ENCODE measurements around the gene SLITRK5.

SLITRK5 gene

DNA sequence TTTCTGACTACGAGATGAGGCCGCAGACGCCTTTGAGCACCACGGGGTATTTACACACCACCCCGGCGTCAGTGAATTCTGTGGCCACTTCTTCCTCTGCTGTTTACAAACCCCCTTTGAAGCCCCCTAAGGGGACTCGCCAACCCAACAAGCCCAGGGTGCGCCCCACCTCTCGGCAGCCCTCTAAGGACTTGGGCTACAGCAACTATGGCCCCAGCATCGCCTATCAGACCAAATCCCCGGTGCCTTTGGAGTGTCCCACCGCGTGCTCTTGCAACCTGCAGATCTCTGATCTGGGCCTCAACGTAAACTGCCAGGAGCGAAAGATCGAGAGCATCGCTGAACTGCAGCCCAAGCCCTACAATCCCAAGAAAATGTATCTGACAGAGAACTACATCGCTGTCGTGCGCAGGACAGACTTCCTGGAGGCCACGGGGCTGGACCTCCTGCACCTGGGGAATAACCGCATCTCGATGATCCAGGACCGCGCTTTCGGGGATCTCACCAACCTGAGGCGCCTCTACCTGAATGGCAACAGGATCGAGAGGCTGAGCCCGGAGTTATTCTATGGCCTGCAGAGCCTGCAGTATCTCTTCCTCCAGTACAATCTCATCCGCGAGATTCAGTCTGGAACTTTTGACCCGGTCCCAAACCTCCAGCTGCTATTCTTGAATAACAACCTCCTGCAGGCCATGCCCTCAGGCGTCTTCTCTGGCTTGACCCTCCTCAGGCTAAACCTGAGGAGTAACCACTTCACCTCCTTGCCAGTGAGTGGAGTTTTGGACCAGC lies 5.3 kb downstream of the SLITRK5 start:
- H3K27me3 ChIP-seq (ENCODE audit: low read depth, low read length) = peaks cover 38% of the 10 kb centered on the region
- H3K9me3 ChIP-seq (ENCODE audit: control insufficient read depth in 1 of 2, low read length in 2 of 2) = no peaks in the 10 kb centered on the region
- no peaks in the 10 kb centered on the region for H3K36me3 ChIP-seq (ENCODE audit: control insufficient read depth in 1 of 2, insufficient read depth in 2 of 2, low read length in 2 of 2)
- H3K4me1 ChIP-seq (ENCODE audit: control insufficient read depth in 1 of 2, insufficient read depth in 2 of 2, low read length in 2 of 2) = peaks cover 0 to 40% of the 10 kb centered on the region in 2 donors
- H3K27ac ChIP-seq (ENCODE audit: low read length) = no peak overlapping the region
- H3K4me3 ChIP-seq (ENCODE audit: low read depth in 1 of 2, low read length in 2 of 2) = peak overlapping the region in 1 of 2 donors; percentile 66

DNA sequence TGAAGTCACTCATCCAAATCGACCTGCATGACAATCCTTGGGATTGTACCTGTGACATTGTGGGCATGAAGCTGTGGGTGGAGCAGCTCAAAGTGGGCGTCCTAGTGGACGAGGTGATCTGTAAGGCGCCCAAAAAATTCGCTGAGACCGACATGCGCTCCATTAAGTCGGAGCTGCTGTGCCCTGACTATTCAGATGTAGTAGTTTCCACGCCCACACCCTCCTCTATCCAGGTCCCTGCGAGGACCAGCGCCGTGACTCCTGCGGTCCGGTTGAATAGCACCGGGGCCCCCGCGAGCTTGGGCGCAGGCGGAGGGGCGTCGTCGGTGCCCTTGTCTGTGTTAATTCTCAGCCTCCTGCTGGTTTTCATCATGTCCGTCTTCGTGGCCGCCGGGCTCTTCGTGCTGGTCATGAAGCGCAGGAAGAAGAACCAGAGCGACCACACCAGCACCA lies 5.9 kb downstream of the SLITRK5 start:
- H3K4me1 ChIP-seq (ENCODE audit: control insufficient read depth in 1 of 2, insufficient read depth in 2 of 2, low read length in 2 of 2) = peaks cover 0 to 34% of the 10 kb centered on the region in 2 donors
- H3K27ac ChIP-seq (ENCODE audit: low read length) = no peak overlapping the region
- H3K36me3 ChIP-seq (ENCODE audit: control insufficient read depth in 1 of 2, insufficient read depth in 2 of 2, low read length in 2 of 2) = no peaks in the 10 kb centered on the region
- H3K9me3 ChIP-seq (ENCODE audit: control insufficient read depth in 1 of 2, low read length in 2 of 2) = no peaks in the 10 kb centered on the region
- peaks cover 38% of the 10 kb centered on the region for H3K27me3 ChIP-seq (ENCODE audit: low read depth, low read length)
- H3K4me3 ChIP-seq (ENCODE audit: low read depth in 1 of 2, low read length in 2 of 2) = peak overlapping the region in 1 of 2 donors; percentile 66

DNA sequence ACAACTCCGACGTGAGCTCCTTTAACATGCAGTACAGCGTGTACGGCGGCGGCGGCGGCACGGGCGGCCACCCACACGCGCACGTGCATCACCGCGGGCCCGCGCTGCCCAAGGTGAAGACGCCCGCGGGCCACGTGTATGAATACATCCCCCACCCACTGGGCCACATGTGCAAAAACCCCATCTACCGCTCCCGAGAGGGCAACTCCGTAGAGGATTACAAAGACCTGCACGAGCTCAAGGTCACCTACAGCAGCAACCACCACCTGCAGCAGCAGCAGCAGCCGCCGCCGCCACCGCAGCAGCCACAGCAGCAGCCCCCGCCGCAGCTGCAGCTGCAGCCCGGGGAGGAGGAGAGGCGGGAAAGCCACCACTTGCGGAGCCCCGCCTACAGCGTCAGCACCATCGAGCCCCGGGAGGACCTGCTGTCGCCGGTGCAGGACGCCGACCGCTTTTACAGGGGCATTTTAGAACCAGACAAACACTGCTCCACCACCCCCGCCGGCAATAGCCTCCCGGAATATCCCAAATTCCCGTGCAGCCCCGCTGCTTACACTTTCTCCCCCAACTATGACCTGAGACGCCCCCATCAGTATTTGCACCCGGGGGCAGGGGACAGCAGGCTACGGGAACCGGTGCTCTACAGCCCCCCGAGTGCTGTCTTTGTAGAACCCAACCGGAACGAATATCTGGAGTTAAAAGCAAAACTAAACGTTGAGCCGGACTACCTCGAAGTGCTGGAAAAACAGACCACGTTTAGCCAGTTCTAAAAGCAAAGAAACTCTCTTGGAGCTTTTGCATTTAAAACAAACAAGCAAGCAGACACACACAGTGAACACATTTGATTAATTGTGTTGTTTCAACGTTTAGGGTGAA lies 6.6 kb downstream of the SLITRK5 start:
- H3K9me3 ChIP-seq (ENCODE audit: control insufficient read depth in 1 of 2, low read length in 2 of 2) = no peaks in the 10 kb centered on the region
- peaks cover 0 to 29% of the 10 kb centered on the region in 2 donors for H3K4me1 ChIP-seq (ENCODE audit: control insufficient read depth in 1 of 2, insufficient read depth in 2 of 2, low read length in 2 of 2)
- H3K27me3 ChIP-seq (ENCODE audit: low read depth, low read length) = peaks cover 36% of the 10 kb centered on the region
- H3K4me3 ChIP-seq (ENCODE audit: low read depth in 1 of 2, low read length in 2 of 2) = peak overlapping the region; percentile 66
- no peaks in the 10 kb centered on the region for H3K36me3 ChIP-seq (ENCODE audit: control insufficient read depth in 1 of 2, insufficient read depth in 2 of 2, low read length in 2 of 2)
- no peak overlapping the region for H3K27ac ChIP-seq (ENCODE audit: low read length)

DNA sequence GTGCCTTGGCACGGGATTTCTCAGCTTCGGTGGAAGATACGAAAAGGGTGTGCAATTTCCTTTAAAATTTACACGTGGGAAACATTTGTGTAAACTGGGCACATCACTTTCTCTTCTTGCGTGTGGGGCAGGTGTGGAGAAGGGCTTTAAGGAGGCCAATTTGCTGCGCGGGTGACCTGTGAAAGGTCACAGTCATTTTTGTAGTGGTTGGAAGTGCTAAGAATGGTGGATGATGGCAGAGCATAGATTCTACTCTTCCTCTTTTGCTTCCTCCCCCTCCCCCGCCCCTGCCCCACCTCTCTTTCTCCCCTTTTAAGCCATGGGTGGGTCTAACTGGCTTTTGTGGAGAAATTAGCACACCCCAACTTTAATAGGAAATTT lies 7.2 kb downstream of the SLITRK5 start:
- H3K36me3 ChIP-seq (ENCODE audit: control insufficient read depth in 1 of 2, insufficient read depth in 2 of 2, low read length in 2 of 2) = no peaks in the 10 kb centered on the region
- no peak overlapping the region for H3K27ac ChIP-seq (ENCODE audit: low read length)
- H3K4me1 ChIP-seq (ENCODE audit: control insufficient read depth in 1 of 2, insufficient read depth in 2 of 2, low read length in 2 of 2) = peaks cover 0 to 24% of the 10 kb centered on the region in 2 donors
- H3K9me3 ChIP-seq (ENCODE audit: control insufficient read depth in 1 of 2, low read length in 2 of 2) = no peaks in the 10 kb centered on the region
- H3K27me3 ChIP-seq (ENCODE audit: low read depth, low read length) = peaks cover 30% of the 10 kb centered on the region
- peak overlapping the region; percentile 66 for H3K4me3 ChIP-seq (ENCODE audit: low read depth in 1 of 2, low read length in 2 of 2)

GRCh38 chr13:87680298-87680697 lies 9.1 kb downstream of the SLITRK5 start:
- Histone ChIP-seq H3K4me3 (ENCODE audit: low read depth in 1 of 2, low read length in 2 of 2) (no peak overlapping the region), H3K36me3 (ENCODE audit: control insufficient read depth in 1 of 2, insufficient read depth in 2 of 2, low read length in 2 of 2) (no peaks in the 10 kb centered on the region), H3K9me3 (ENCODE audit: control insufficient read depth in 1 of 2, low read length in 2 of 2) (no peaks in the 10 kb centered on the region), H3K27ac (ENCODE audit: low read length) (no peak overlapping the region), H3K4me1 (ENCODE audit: control insufficient read depth in 1 of 2, insufficient read depth in 2 of 2, low read length in 2 of 2) (peaks cover 0 to 17% of the 10 kb centered on the region in 2 donors), H3K27me3 (ENCODE audit: low read depth, low read length) (peaks cover 23% of the 10 kb centered on the region)

GRCh38 chr13:87684850-87685742 lies 13.9 kb downstream of the SLITRK5 start:
- Histone ChIP-seq H3K4me1 (ENCODE audit: control insufficient read depth in 1 of 2, insufficient read depth in 2 of 2, low read length in 2 of 2) (no peaks in the 10 kb centered on the region), H3K27me3 (ENCODE audit: low read depth, low read length) (no peaks in the 10 kb centered on the region), H3K27ac (ENCODE audit: low read length) (no peak overlapping the region), H3K36me3 (ENCODE audit: control insufficient read depth in 1 of 2, insufficient read depth in 2 of 2, low read length in 2 of 2) (no peaks in the 10 kb centered on the region), H3K9me3 (ENCODE audit: control insufficient read depth in 1 of 2, low read length in 2 of 2) (no peaks in the 10 kb centered on the region), H3K4me3 (ENCODE audit: low read depth in 1 of 2, low read length in 2 of 2) (no peak overlapping the region)

GRCh38 chr13:87696458-87696857 lies 25.3 kb downstream of the SLITRK5 start:
- Histone ChIP-seq H3K36me3 (ENCODE audit: control insufficient read depth in 1 of 2, insufficient read depth in 2 of 2, low read length in 2 of 2) (no peaks in the 10 kb centered on the region), H3K4me3 (ENCODE audit: low read depth in 1 of 2, low read length in 2 of 2) (no peak overlapping the region), H3K27ac (ENCODE audit: low read length) (no peak overlapping the region)

GRCh38 chr13:87698268-87698667 lies 27.1 kb downstream of the SLITRK5 start:
- Histone ChIP-seq H3K36me3 (ENCODE audit: control insufficient read depth in 1 of 2, insufficient read depth in 2 of 2, low read length in 2 of 2) (no peaks in the 10 kb centered on the region), H3K27ac (ENCODE audit: low read length) (no peak overlapping the region), H3K27me3 (ENCODE audit: low read depth, low read length) (no peaks in the 10 kb centered on the region), H3K4me3 (ENCODE audit: low read depth in 1 of 2, low read length in 2 of 2) (no peak overlapping the region), H3K9me3 (ENCODE audit: control insufficient read depth in 1 of 2, low read length in 2 of 2) (no peaks in the 10 kb centered on the region), H3K4me1 (ENCODE audit: control insufficient read depth in 1 of 2, insufficient read depth in 2 of 2, low read length in 2 of 2) (no peaks in the 10 kb centered on the region)

More at GRCh38 chr13:87696458-87696857, 25.3 kb downstream of the SLITRK5 start:
- Histone ChIP-seq H3K4me1 (ENCODE audit: control insufficient read depth in 1 of 2, insufficient read depth in 2 of 2, low read length in 2 of 2) (no peaks in the 10 kb centered on the region), H3K9me3 (ENCODE audit: control insufficient read depth in 1 of 2, low read length in 2 of 2) (no peaks in the 10 kb centered on the region), H3K27me3 (ENCODE audit: low read depth, low read length) (no peaks in the 10 kb centered on the region)

GRCh38 chr13:87709947-87710346 lies 38.8 kb downstream of the SLITRK5 start:
- H3K27me3 ChIP-seq (ENCODE audit: low read depth, low read length) = no peaks in the 10 kb centered on the region
- H3K36me3 ChIP-seq (ENCODE audit: control insufficient read depth in 1 of 2, insufficient read depth in 2 of 2, low read length in 2 of 2) = no peaks in the 10 kb centered on the region
- no peak overlapping the region for H3K27ac ChIP-seq (ENCODE audit: low read length)
- no peaks in the 10 kb centered on the region for H3K9me3 ChIP-seq (ENCODE audit: control insufficient read depth in 1 of 2, low read length in 2 of 2)
- no peak overlapping the region for H3K4me3 ChIP-seq (ENCODE audit: low read depth in 1 of 2, low read length in 2 of 2)
- no peaks in the 10 kb centered on the region for H3K4me1 ChIP-seq (ENCODE audit: control insufficient read depth in 1 of 2, insufficient read depth in 2 of 2, low read length in 2 of 2)

- Histone ChIP-seq H3K27ac (ENCODE audit: low read length) (no peak overlapping the region), H3K9me3 (ENCODE audit: control insufficient read depth in 1 of 2, low read length in 2 of 2) (no peaks in the 10 kb centered on the region), H3K36me3 (ENCODE audit: control insufficient read depth in 1 of 2, insufficient read depth in 2 of 2, low read length in 2 of 2) (no peaks in the 10 kb centered on the region), H3K4me3 (ENCODE audit: low read depth in 1 of 2, low read length in 2 of 2) (no peak overlapping the region), H3K27me3 (ENCODE audit: low read depth, low read length) (no peaks in the 10 kb centered on the region), H3K4me1 (ENCODE audit: control insufficient read depth in 1 of 2, insufficient read depth in 2 of 2, low read length in 2 of 2) (no peaks in the 10 kb centered on the region)
These were observed 40.8 kb downstream of the SLITRK5 start for GRCh38 chr13:87712012-87712411.
